Colonic mucosa (tissue), 4 donors: ENCODE measurements around the gene GDPD5. TPM values are rescaled to one million over a fixed set of nuclear protein-coding genes. Genes with fewer than 3 reads are reported as not detected.

Source experiments
- DNase-seq: peaks from one replicate; pipeline ENCODE4 v3.0.0-alpha.2; 2020
- H3K27ac ChIP-seq: fragments of 200-600 bp; one replicate; pipeline ENCODE4 v1.8.0; 2021
- H3K27me3 ChIP-seq: fragments of 200-600 bp; one replicate; pipeline ENCODE4 v1.8.0; 2021
- H3K36me3 ChIP-seq: fragments of 200-600 bp; one replicate; pipeline ENCODE4 v1.8.0; 2021
- H3K4me1 ChIP-seq: fragments of 200-600 bp; one replicate; pipeline ENCODE4 v1.8.0; 2021; ENCODE audit warnings: mild to moderate bottlenecking
- H3K4me3 ChIP-seq: fragments of 200-600 bp; one replicate; pipeline ENCODE4 v1.8.0; 2021
- H3K9ac ChIP-seq, 2 donors: one replicate each; pipeline ENCODE4 v1.7.0; 2013; ENCODE audit warnings: control low read depth in 2 of 2, low read depth in 2 of 2, low read length in 2 of 2
- H3K9me3 ChIP-seq: fragments of 200-600 bp; one replicate; pipeline ENCODE4 v1.8.0; 2021
- CTCF ChIP-seq: fragments of 200-600 bp; IDR thresholded peaks from one replicate; pipeline ENCODE4 v1.8.0; 2022; ENCODE audit warnings: antibody characterized with exemption, mild to moderate bottlenecking
- intact Hi-C: fragments of 100-400 bp; cut with DNase I; formaldehyde crosslinking; loops from one replicate; pipeline ENCODE4 v1.14.1; 2022
- total RNA-seq, 2 donors: library from RNA; stranded (reverse); fragmentation: NEBNext Ultra II Directional in 1 of 2; extraction: Animal tissue kit (Norgen Biotek cat#: 25700) in 1 of 2; gene quantifications; one replicate each; pipeline ENCODE4 v1.2.1, GENCODE V29; 2021
- donor health status: healthy.
- donor health status: DM: no; HTN: no; CAD: no.
- donor health status: DM: no; HTN: no; CAD: no.

The GDPD5 gene
- total RNA-seq, 2 donors from 2014 or later, result 2.6 to 4.1 TPM

DNA sequence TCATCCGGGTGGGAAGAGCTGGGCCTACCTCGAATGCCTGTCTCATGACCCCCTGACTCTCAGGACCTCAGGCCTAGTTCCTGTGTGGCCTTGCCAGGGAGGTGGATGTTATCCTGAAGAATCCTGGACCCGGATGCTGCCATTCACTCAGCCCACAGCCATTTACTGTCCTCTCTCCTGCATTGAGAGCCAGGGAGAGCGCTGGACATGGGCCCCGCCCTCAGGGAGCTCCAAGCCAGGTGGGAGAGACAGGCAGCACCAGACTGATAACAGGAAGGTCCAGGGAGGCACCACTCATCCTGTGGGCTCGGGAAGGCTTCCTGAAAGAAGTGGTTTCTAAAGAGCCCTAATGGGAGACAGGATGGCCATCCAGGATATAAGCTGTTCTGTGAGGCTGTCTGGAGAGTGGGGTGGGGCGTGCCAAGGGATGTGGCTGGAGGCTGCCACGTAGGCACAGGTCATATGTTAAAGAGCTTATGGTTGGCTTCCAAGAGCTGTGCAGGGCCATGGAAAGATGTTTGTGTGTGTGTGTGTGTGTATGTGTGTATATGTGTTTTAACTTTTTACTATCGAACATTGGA is 44.9 kb upstream of the GDPD5 start:
- no peak for TF ChIP-seq CTCF
- Histone ChIP-seq H3K27me3 (no peaks in the 10 kb centered on the region), H3K36me3 (no peaks in the 10 kb centered on the region), H3K9me3 (no peaks in the 10 kb centered on the region), H3K9ac (no peak overlapping the region), H3K4me3 (no peak overlapping the region), H3K4me1 (no peaks in the 10 kb centered on the region), H3K27ac (no peak overlapping the region)
- no peak for DNase-seq
- intact Hi-C loops, result no loop called here

- H3K36me3 ChIP-seq, result no peaks in the 10 kb centered on the region
- no peaks in the 10 kb centered on the region for H3K27me3 ChIP-seq
- peaks cover 5% of the 10 kb centered on the region for H3K4me1 ChIP-seq
- no peak overlapping the region for H3K4me3 ChIP-seq
- DNase-seq, result no peak
- no peaks in the 10 kb centered on the region for H3K9me3 ChIP-seq
- no peak overlapping the region for H3K9ac ChIP-seq
- intact Hi-C loops, result no loop called here
- no peak for TF ChIP-seq CTCF
- H3K27ac ChIP-seq, result no peak overlapping the region
Measured at GRCh38 chr11:75568616-75569219, 43.0 kb upstream of the GDPD5 start.

GRCh38 chr11:75567971-75568370 is 42.2 kb upstream of the GDPD5 start:
- H3K9ac ChIP-seq, result no peak overlapping the region
- H3K27ac ChIP-seq, result no peak overlapping the region
- H3K27me3 ChIP-seq, result no peaks in the 10 kb centered on the region
- no peak overlapping the region for H3K4me3 ChIP-seq
- no peaks in the 10 kb centered on the region for H3K9me3 ChIP-seq
- TF ChIP-seq CTCF, result no peak
- intact Hi-C loops, result no loop called here
- H3K4me1 ChIP-seq, result peaks cover 13% of the 10 kb centered on the region
- no peak for DNase-seq
- H3K36me3 ChIP-seq, result no peaks in the 10 kb centered on the region

DNA sequence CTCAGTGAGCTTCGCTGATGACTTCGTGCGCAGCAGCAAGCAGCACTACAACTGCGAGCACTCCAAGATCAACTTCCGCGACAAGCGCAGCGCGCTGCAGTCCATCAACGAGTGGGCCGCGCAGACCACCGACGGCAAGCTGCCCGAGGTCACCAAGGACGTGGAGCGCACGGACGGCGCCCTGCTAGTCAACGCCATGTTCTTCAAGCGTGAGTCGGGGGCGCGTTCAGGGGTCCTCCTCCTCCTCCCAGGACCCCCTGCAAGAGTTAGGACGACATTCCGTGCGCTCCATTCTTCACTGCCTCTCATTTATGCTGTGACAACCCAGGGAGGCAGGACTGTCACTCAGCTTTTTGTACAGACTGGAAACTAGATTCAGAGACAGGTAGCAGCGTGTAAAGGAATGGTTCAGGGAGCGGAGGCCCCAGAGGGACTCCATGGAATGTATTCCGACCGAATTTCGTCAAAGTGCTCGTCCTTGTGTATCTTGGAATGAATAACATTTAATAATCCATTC is 41.1 kb upstream of the GDPD5 start:
- no peak for DNase-seq
- intact Hi-C loops, result no loop called here
- Histone ChIP-seq H3K9ac (no peak overlapping the region), H3K27me3 (no peaks in the 10 kb centered on the region), H3K36me3 (no peaks in the 10 kb centered on the region), H3K4me3 (no peak overlapping the region), H3K4me1 (peaks cover 14% of the 10 kb centered on the region), H3K27ac (no peak overlapping the region), H3K9me3 (no peaks in the 10 kb centered on the region)
- no peak for TF ChIP-seq CTCF

GRCh38 chr11:75565916-75566762 is 40.4 kb upstream of the GDPD5 start:
- Histone ChIP-seq H3K27me3 (no peaks in the 10 kb centered on the region), H3K36me3 (no peaks in the 10 kb centered on the region), H3K27ac (no peak overlapping the region), H3K9ac (no peak overlapping the region), H3K9me3 (no peaks in the 10 kb centered on the region), H3K4me1 (peaks cover 16% of the 10 kb centered on the region), H3K4me3 (no peak overlapping the region)
- no peak for TF ChIP-seq CTCF
- intact Hi-C loops, result no loop called here
- no peak for DNase-seq
